ENCODE data around the gene SYCE1.

The SYCE1 gene

GRCh38 chr10:133516057-133516456, 49.3 kb downstream of the SYCE1 start:
- in situ Hi-C loops (cut with HindIII; ENCODE audit: low sequenced_read_pairs): no loop called here

GRCh38 chr10:133515471-133515870, 49.9 kb downstream of the SYCE1 start:
- in situ Hi-C loops (cut with HindIII; ENCODE audit: low sequenced_read_pairs): no loop called here

- in situ Hi-C loops (cut with HindIII; ENCODE audit: low sequenced_read_pairs): no loop called here
These were observed 53.4 kb downstream of the SYCE1 start for GRCh38 chr10:133511907-133512528.

- in situ Hi-C loops (cut with HindIII; ENCODE audit: low sequenced_read_pairs): no loop called here
These were observed 54.0 kb downstream of the SYCE1 start for GRCh38 chr10:133511408-133511807.

- in situ Hi-C loops (cut with HindIII; ENCODE audit: low sequenced_read_pairs): no loop called here
These were observed 55.7 kb downstream of the SYCE1 start for GRCh38 chr10:133509700-133510099.

Measured in endothelial cell of hepatic sinusoid (primary cell).